Ishikawa (cell line): Measurements from ENCODE around the gene HCLS1.

Source experiments
- CEBPB ChIP-seq: IDR thresholded peaks from 2 replicates; pipeline ENCODE4 v1.6.1; 2012
- CREB1 ChIP-seq: IDR thresholded peaks from 2 replicates; pipeline ENCODE4 v1.6.1; 2012; ENCODE audit warnings: low read depth
- EGR1 ChIP-seq: IDR thresholded peaks from 2 replicates; pipeline ENCODE4 v1.6.1; 2012
- EP300 ChIP-seq: IDR thresholded peaks from 2 replicates; pipeline ENCODE4 v1.6.1; 2012; ENCODE audit warnings: borderline replicate concordance
- FOXM1 ChIP-seq: IDR thresholded peaks from 2 replicates; pipeline ENCODE4 v1.6.1; 2012; ENCODE audit warnings: low read depth, borderline replicate concordance
- MAX ChIP-seq: IDR thresholded peaks from 2 replicates; pipeline ENCODE4 v1.6.1; 2012
- NFIC ChIP-seq: IDR thresholded peaks from 2 replicates; pipeline ENCODE4 v1.6.1; 2012
- RAD21 ChIP-seq: IDR thresholded peaks from 2 replicates; pipeline ENCODE4 v1.6.1; 2012; ENCODE audit warnings: low read depth
- REST ChIP-seq: IDR thresholded peaks from 2 replicates; pipeline ENCODE4 v1.6.1; 2012; ENCODE audit warnings: low read depth, mild to moderate bottlenecking
- TAF1 ChIP-seq: IDR thresholded peaks from 2 replicates; pipeline ENCODE4 v1.6.1; 2012; ENCODE audit warnings: low read depth, mild to moderate bottlenecking
- TCF12 ChIP-seq: IDR thresholded peaks from 2 replicates; pipeline ENCODE4 v1.6.1; 2012; ENCODE audit warnings: low read depth
- TEAD4 ChIP-seq: IDR thresholded peaks from 2 replicates; pipeline ENCODE4 v1.6.1; 2012
- USF1 ChIP-seq: IDR thresholded peaks from 2 replicates; pipeline ENCODE4 v1.6.1; 2012
- YY1 ChIP-seq: IDR thresholded peaks from 2 replicates; pipeline ENCODE4 v1.6.1; 2012; ENCODE audit warnings: low read depth
- ZBTB7A ChIP-seq: IDR thresholded peaks from 2 replicates; pipeline ENCODE4 v1.6.1; 2012; ENCODE audit warnings: low read depth

HCLS1 gene

GRCh38 chr3:121692010-121692699 is 31.5 kb upstream of the HCLS1 start:
- TF ChIP-seq RAD21: no peak
- no peak for TF ChIP-seq REST
- TF ChIP-seq NFIC: no peak
- no peak for TF ChIP-seq MAX
- TF ChIP-seq CREB1: no peak
- no peak for TF ChIP-seq TCF12
- no peak for TF ChIP-seq EGR1
- no peak for TF ChIP-seq USF1
- no peak for TF ChIP-seq YY1

GRCh38 chr3:121690777-121691405 is 30.2 kb upstream of the HCLS1 start:
- TF ChIP-seq TEAD4 (no peak), ZBTB7A (no peak), RAD21 (no peak), CREB1 (no peak), TCF12 (no peak), CEBPB (no peak), REST (no peak), FOXM1 (no peak), NFIC (no peak), MAX (no peak), USF1 (no peak), EGR1 (no peak), TAF1 (no peak), YY1 (no peak), EP300 (no peak)

- TF ChIP-seq TEAD4 (no peak), EP300 (no peak), CEBPB (no peak), USF1 (no peak), CREB1 (no peak), TAF1 (no peak), MAX (no peak), EGR1 (no peak)
Measured at GRCh38 chr3:121681792-121682191, 21.1 kb upstream of the HCLS1 start.

GRCh38 chr3:121677141-121677540 is 16.4 kb upstream of the HCLS1 start:
- TF ChIP-seq YY1 (no peak), CREB1 (no peak), TAF1 (no peak), NFIC (no peak), TEAD4 (no peak), REST (no peak), TCF12 (no peak), ZBTB7A (no peak), FOXM1 (no peak), EGR1 (no peak), CEBPB (no peak), RAD21 (no peak), EP300 (no peak), USF1 (no peak), MAX (no peak)
